Measurements from ENCODE around the gene SAP30BP. TPM values are rescaled to one million over a fixed set of nuclear protein-coding genes. Genes with fewer than 3 reads are reported as not detected.

Gene SAP30BP
- total and polyA plus RNA-seq, 2 donors (not counting 1 experiment from before 2014, with no cell fraction given) = 143 to 148 TPM

DNA sequence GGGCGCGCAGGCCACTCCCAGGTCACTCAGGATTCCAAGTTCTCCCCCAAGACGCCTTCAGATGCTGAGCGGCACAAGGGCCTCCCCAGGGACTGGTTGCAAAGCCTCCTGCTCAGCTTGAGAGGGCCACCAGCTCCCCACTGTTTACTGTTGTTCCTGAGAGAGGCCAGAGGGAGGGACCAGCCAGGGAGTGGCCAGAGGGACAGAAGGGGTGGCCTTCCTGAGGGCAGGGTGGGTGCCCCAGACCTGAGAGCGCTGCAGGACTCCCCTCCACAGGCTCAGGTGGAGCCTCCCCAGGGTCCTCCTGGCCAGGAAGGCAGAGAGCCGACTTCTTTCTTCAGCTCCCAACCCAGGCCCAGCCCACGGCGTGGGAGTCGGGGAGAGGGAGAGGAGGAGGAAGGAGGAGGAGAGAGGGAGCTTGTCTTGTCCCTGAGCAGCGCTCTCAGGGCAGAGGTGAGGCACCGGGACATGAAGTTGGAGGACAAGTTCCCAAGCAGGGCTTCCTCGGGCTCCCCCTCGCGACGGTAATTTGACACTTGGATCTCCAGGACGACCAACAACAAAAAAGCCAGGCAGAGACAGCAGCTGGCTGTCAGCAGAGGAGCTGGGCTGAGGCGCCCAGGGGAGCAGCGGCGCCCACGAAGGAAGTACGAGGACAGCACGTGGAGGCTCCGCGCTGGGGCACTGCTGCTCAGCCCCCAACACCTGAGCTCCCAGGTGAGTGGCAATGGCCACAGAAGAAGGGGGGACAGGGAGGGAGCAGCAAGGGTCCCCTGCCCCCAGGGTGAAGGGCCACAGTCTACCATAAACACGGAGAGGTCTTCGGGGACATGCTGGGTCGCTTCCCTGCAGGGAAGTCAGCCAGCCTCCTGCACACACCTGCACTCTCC lies 33.4 kb upstream of the SAP30BP start:
- CTCF ChIA-PET = interaction anchor here (0.8 to 19.7 kb wide), 41 partner anchors 10 to 676 kb away, joined by 3 to 389 read pairs (median 6); partner anchors contain the start of genes GALK1, RECQL5, SAP30BP and TMEM94
- Histone ChIP-seq H3K27me3 (replicated peaks in 1 of 4; ENCODE audit: control extremely low read depth in 1 of 4, control insufficient read depth in 3 of 4, insufficient read depth in 4 of 4, low read length in 3 of 4) (no peaks in the 10 kb centered on the region), H3K4me2 (replicated peaks; ENCODE audit: low read depth, low read length, poor library complexity, severe bottlenecking) (peak overlapping the region; percentile 68), H2AFZ (ENCODE audit: insufficient read depth, low read depth, low read length, poor library complexity, severe bottlenecking) (peak overlapping the region; percentile 36), H3K36me3 (replicated peaks in 1 of 2; ENCODE audit: control extremely low read depth in 1 of 2, control insufficient read depth in 1 of 2, extremely low read depth in 1 of 2, insufficient read depth in 2 of 2, low read length in 1 of 2) (peaks cover 0 to 4% of the 10 kb centered on the region in 2 experiments), H3K4me3 (ENCODE audit: control extremely low read depth in 1 of 5, extremely low read depth in 1 of 5, insufficient read depth in 1 of 5, low read depth in 2 of 5, low read length in 4 of 5) (no peak overlapping the region), H3K9me3 (ENCODE audit: control extremely low read depth in 1 of 3, control insufficient read depth in 2 of 3, insufficient read depth in 1 of 3, low read length in 2 of 3) (no peaks in the 10 kb centered on the region), H3K4me1 (ENCODE audit: control insufficient read depth in 2 of 2, insufficient read depth in 2 of 2, low read length in 2 of 2) (peaks cover 9 to 18% of the 10 kb centered on the region in 2 donors), H3K9ac (ENCODE audit: low read length) (no peak overlapping the region), H3K27ac (ENCODE audit: low read length in 2 of 2) (no peak overlapping the region), H3K79me2 (ENCODE audit: control insufficient read depth, insufficient read depth, low read length) (no peaks in the 10 kb centered on the region), H4K20me1 (ENCODE audit: control insufficient read depth, insufficient read depth, low read length, poor library complexity, severe bottlenecking) (peaks cover 9% of the 10 kb centered on the region)
- TF ChIP-seq, protein P1, sequence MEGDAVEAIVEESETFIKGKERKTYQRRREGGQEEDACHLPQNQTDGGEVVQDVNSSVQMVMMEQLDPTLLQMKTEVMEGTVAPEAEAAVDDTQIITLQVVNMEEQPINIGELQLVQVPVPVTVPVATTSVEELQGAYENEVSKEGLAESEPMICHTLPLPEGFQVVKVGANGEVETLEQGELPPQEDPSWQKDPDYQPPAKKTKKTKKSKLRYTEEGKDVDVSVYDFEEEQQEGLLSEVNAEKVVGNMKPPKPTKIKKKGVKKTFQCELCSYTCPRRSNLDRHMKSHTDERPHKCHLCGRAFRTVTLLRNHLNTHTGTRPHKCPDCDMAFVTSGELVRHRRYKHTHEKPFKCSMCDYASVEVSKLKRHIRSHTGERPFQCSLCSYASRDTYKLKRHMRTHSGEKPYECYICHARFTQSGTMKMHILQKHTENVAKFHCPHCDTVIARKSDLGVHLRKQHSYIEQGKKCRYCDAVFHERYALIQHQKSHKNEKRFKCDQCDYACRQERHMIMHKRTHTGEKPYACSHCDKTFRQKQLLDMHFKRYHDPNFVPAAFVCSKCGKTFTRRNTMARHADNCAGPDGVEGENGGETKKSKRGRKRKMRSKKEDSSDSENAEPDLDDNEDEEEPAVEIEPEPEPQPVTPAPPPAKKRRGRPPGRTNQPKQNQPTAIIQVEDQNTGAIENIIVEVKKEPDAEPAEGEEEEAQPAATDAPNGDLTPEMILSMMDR (IDR thresholded peaks at IDR 0.05) = peak; percentile 29
- TF ChIP-seq EZH2 (IDR thresholded peaks at IDR 0.05; ENCODE audit: borderline replicate concordance, insufficient read depth, low read depth, low read length, poor library complexity, severe bottlenecking) = no peak
- no peaks in the 10 kb centered on the region for H3K27me3 Mint-ChIP-seq
- intact Hi-C loops (cut with micrococcal nuclease) = loop anchor here (1.0 to 2.0 kb wide), 4 partner anchors 19 to 207 kb away; no protein-coding TSS in a partner anchor
- no peak overlapping the region for H3K27ac Mint-ChIP-seq
- H3K4me3 Mint-ChIP-seq = no peak overlapping the region
- ATAC-seq (ENCODE audit: low read depth) (peak; percentile 32), DNase-seq (peak; percentile 69)
- peaks cover 13% of the 10 kb centered on the region for H3K4me1 Mint-ChIP-seq
- H3K9me3 Mint-ChIP-seq (ENCODE audit: insufficient read depth) = no peaks in the 10 kb centered on the region
- 22% methylated on average over 23 of the region's 27 CpGs for WGBS (ENCODE audit: insufficient coverage)
- POLR2A ChIA-PET = interaction anchor here (1.0 to 1.2 kb wide), 4 partner anchors 33 to 120 kb away, joined by 3 to 8 read pairs (median 4); partner anchors contain the start of genes RECQL5 and SAP30BP

DNA sequence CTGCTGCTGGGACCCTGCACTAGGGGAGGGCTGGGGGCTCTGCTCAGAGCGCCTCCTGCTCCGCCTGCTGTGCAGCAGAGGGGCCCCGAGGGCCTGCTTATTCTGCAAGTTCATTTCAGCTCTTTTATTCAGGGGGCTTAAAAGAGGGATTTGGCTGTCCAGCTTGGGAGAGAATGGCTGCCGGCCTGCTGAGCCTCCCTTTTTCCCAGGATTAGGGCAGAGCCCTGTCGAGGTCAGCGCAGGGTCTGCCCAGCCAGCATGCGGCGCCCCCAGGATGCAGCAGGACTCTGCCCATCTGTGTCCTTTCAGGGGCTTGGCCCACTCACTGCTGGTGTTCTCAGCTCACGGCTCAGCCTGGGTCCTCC lies 32.8 kb upstream of the SAP30BP start:
- Histone ChIP-seq H3K9ac (ENCODE audit: low read length) (no peak overlapping the region), H3K4me3 (ENCODE audit: control extremely low read depth in 1 of 5, extremely low read depth in 1 of 5, insufficient read depth in 1 of 5, low read depth in 2 of 5, low read length in 4 of 5) (no peak overlapping the region), H3K4me2 (replicated peaks; ENCODE audit: low read depth, low read length, poor library complexity, severe bottlenecking) (no peak overlapping the region), H3K27me3 (replicated peaks in 1 of 4; ENCODE audit: control extremely low read depth in 1 of 4, control insufficient read depth in 3 of 4, insufficient read depth in 4 of 4, low read length in 3 of 4) (no peaks in the 10 kb centered on the region), H3K9me3 (ENCODE audit: control extremely low read depth in 1 of 3, control insufficient read depth in 2 of 3, insufficient read depth in 1 of 3, low read length in 2 of 3) (no peaks in the 10 kb centered on the region), H4K20me1 (ENCODE audit: control insufficient read depth, insufficient read depth, low read length, poor library complexity, severe bottlenecking) (peaks cover 9% of the 10 kb centered on the region), H3K36me3 (replicated peaks in 1 of 2; ENCODE audit: control extremely low read depth in 1 of 2, control insufficient read depth in 1 of 2, extremely low read depth in 1 of 2, insufficient read depth in 2 of 2, low read length in 1 of 2) (peaks cover 0 to 4% of the 10 kb centered on the region in 2 experiments), H3K27ac (ENCODE audit: low read length in 2 of 2) (no peak overlapping the region), H2AFZ (ENCODE audit: insufficient read depth, low read depth, low read length, poor library complexity, severe bottlenecking) (no peak overlapping the region), H3K4me1 (ENCODE audit: control insufficient read depth in 2 of 2, insufficient read depth in 2 of 2, low read length in 2 of 2) (peaks cover 9 to 18% of the 10 kb centered on the region in 2 donors), H3K79me2 (ENCODE audit: control insufficient read depth, insufficient read depth, low read length) (no peaks in the 10 kb centered on the region)
- no peaks in the 10 kb centered on the region for H3K9me3 Mint-ChIP-seq (ENCODE audit: insufficient read depth)
- no peak overlapping the region for H3K27ac Mint-ChIP-seq
- ATAC-seq (ENCODE audit: low read depth) (no peak), DNase-seq (no peak)
- TF ChIP-seq, protein P1 (IDR thresholded peaks at IDR 0.05) = no peak
- no peak for TF ChIP-seq EZH2 (IDR thresholded peaks at IDR 0.05; ENCODE audit: borderline replicate concordance, insufficient read depth, low read depth, low read length, poor library complexity, severe bottlenecking)
- H3K4me1 Mint-ChIP-seq = peaks cover 13% of the 10 kb centered on the region
- ChIA-PET POLR2A (interaction anchor here (1.0 kb wide), 1 partner anchor 119 kb away, joined by 8 read pairs; no protein-coding TSS in a partner anchor), CTCF (interaction anchor here (0.9 to 19.7 kb wide), 20 partner anchors 9 to 208 kb away, joined by 3 to 389 read pairs (median 13); partner anchors contain the start of gene GALK1)
- 87% methylated on average over 9 of the region's 9 CpGs for WGBS (ENCODE audit: insufficient coverage)
- H3K4me3 Mint-ChIP-seq = no peak overlapping the region
- intact Hi-C loops (cut with micrococcal nuclease) = no loop called here
- H3K27me3 Mint-ChIP-seq = no peaks in the 10 kb centered on the region
